ENCODE measurements around the gene CWC22.

Gene CWC22

GRCh38 chr2:179954026-179954425 is 53.1 kb downstream of the CWC22 start:
- DNase-seq (ENCODE audit: low read depth in 1 of 2, low spot score in 1 of 2), result no peak
- no peak overlapping the region for H3K27ac ChIP-seq (replicated peaks)
- no peak overlapping the region for H3K4me3 ChIP-seq (replicated peaks; ENCODE audit: insufficient read depth, low read length)
- TF ChIP-seq SPI1 (IDR thresholded peaks at IDR 0.05; ENCODE audit: borderline replicate concordance, low read depth) (no peak), GABPA (IDR thresholded peaks at IDR 0.05; ENCODE audit: low read depth) (no peak), POLR2AphosphoS5 (IDR thresholded peaks at IDR 0.05; ENCODE audit: low read depth) (no peak)
- TF ChIP-seq, protein P1, sequence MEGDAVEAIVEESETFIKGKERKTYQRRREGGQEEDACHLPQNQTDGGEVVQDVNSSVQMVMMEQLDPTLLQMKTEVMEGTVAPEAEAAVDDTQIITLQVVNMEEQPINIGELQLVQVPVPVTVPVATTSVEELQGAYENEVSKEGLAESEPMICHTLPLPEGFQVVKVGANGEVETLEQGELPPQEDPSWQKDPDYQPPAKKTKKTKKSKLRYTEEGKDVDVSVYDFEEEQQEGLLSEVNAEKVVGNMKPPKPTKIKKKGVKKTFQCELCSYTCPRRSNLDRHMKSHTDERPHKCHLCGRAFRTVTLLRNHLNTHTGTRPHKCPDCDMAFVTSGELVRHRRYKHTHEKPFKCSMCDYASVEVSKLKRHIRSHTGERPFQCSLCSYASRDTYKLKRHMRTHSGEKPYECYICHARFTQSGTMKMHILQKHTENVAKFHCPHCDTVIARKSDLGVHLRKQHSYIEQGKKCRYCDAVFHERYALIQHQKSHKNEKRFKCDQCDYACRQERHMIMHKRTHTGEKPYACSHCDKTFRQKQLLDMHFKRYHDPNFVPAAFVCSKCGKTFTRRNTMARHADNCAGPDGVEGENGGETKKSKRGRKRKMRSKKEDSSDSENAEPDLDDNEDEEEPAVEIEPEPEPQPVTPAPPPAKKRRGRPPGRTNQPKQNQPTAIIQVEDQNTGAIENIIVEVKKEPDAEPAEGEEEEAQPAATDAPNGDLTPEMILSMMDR (IDR thresholded peaks at IDR 0.05; ENCODE audit: insufficient read depth, low read length), result no peak
- TF ChIP-seq, protein P2, sequence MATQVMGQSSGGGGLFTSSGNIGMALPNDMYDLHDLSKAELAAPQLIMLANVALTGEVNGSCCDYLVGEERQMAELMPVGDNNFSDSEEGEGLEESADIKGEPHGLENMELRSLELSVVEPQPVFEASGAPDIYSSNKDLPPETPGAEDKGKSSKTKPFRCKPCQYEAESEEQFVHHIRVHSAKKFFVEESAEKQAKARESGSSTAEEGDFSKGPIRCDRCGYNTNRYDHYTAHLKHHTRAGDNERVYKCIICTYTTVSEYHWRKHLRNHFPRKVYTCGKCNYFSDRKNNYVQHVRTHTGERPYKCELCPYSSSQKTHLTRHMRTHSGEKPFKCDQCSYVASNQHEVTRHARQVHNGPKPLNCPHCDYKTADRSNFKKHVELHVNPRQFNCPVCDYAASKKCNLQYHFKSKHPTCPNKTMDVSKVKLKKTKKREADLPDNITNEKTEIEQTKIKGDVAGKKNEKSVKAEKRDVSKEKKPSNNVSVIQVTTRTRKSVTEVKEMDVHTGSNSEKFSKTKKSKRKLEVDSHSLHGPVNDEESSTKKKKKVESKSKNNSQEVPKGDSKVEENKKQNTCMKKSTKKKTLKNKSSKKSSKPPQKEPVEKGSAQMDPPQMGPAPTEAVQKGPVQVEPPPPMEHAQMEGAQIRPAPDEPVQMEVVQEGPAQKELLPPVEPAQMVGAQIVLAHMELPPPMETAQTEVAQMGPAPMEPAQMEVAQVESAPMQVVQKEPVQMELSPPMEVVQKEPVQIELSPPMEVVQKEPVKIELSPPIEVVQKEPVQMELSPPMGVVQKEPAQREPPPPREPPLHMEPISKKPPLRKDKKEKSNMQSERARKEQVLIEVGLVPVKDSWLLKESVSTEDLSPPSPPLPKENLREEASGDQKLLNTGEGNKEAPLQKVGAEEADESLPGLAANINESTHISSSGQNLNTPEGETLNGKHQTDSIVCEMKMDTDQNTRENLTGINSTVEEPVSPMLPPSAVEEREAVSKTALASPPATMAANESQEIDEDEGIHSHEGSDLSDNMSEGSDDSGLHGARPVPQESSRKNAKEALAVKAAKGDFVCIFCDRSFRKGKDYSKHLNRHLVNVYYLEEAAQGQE (IDR thresholded peaks at IDR 0.05; ENCODE audit: insufficient replicate concordance, low read depth), result no peak
- H3K27me3 ChIP-seq (ENCODE audit: insufficient read depth, poor library complexity, severe bottlenecking), result no peaks in the 10 kb centered on the region

DNA sequence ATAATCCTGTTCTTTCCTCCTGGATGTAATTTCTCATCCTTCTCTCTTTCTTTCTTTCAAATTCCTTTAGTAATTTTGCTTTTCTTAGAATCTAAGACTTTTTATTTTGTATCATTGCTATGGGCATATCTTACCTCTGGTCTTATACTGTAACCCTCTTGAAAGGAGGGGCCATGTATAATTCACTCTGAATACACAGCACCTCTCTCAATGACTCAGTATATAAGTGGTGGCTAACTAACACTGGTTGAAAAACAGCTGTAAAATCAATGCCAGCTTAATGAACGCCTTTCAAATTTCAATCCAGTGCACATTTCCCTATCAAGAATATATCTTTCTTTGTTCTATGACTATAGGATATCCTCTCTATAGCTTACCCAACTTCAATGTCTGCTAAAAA is 53.7 kb downstream of the CWC22 start:
- no peak overlapping the region for H3K27ac ChIP-seq (replicated peaks)
- no peak for DNase-seq (ENCODE audit: low read depth in 1 of 2, low spot score in 1 of 2)
- H3K27me3 ChIP-seq (ENCODE audit: insufficient read depth, poor library complexity, severe bottlenecking), result no peaks in the 10 kb centered on the region
- H3K4me3 ChIP-seq (replicated peaks; ENCODE audit: insufficient read depth, low read length), result no peak overlapping the region
- TF ChIP-seq GABPA (IDR thresholded peaks at IDR 0.05; ENCODE audit: low read depth), result no peak
- TF ChIP-seq POLR2AphosphoS5 (IDR thresholded peaks at IDR 0.05; ENCODE audit: low read depth), result no peak
- TF ChIP-seq, protein P2 (IDR thresholded peaks at IDR 0.05; ENCODE audit: insufficient replicate concordance, low read depth), result no peak
- TF ChIP-seq, protein P1 (IDR thresholded peaks at IDR 0.05; ENCODE audit: insufficient read depth, low read length), result no peak
- no peak for TF ChIP-seq SPI1 (IDR thresholded peaks at IDR 0.05; ENCODE audit: borderline replicate concordance, low read depth)

GRCh38 chr2:179952658-179953057 is 54.4 kb downstream of the CWC22 start:
- Histone ChIP-seq H3K27me3 (ENCODE audit: insufficient read depth, poor library complexity, severe bottlenecking) (no peaks in the 10 kb centered on the region), H3K4me3 (replicated peaks; ENCODE audit: insufficient read depth, low read length) (no peak overlapping the region), H3K27ac (replicated peaks) (no peak overlapping the region)
- no peak for DNase-seq (ENCODE audit: low read depth in 1 of 2, low spot score in 1 of 2)
- TF ChIP-seq, protein P1 (IDR thresholded peaks at IDR 0.05; ENCODE audit: insufficient read depth, low read length), result no peak
- no peak for TF ChIP-seq GABPA (IDR thresholded peaks at IDR 0.05; ENCODE audit: low read depth)
- TF ChIP-seq, protein P2 (IDR thresholded peaks at IDR 0.05; ENCODE audit: insufficient replicate concordance, low read depth), result no peak
- no peak for TF ChIP-seq POLR2AphosphoS5 (IDR thresholded peaks at IDR 0.05; ENCODE audit: low read depth)
- TF ChIP-seq SPI1 (IDR thresholded peaks at IDR 0.05; ENCODE audit: borderline replicate concordance, low read depth), result no peak
